Adrenal gland (tissue), 12 donors: ENCODE data around the gene AMPD2. TPM values are rescaled to one million over a fixed set of nuclear protein-coding genes. Genes with fewer than 3 reads are reported as not detected.
A peak's percentile ranks its signal among the peaks of the same experiment; 100 is the strongest.
"Not testable (repeated sequence)": the region's sequence is repeated elsewhere in the genome, so short reads cannot be mapped to it uniquely, and the experiment has no call there.

Experiments
- DNase-seq, 7 donors: peaks; one replicate each; pipeline ENCODE4 v3.0.0-alpha.2; 2019 to 2020
- H3K27ac ChIP-seq, 5 donors: fragments of 200-600 bp; sonication (generic) in 4 of 5; 1 replicate in 3 of 5; 2 replicates in 2 of 5; pipeline versions ENCODE4 v1.5.1 to v1.8.0; 2016 to 2020; ENCODE audit warnings: mild to moderate bottlenecking in 1 of 5
- H3K27me3 ChIP-seq: fragments of 200-600 bp; 2 replicates; pipeline ENCODE4 v1.8.0; 2021
- H3K36me3 ChIP-seq, 2 donors: fragments of 200-600 bp; replicated peaks in 1 of 2; 1 replicate in 1 of 2; 2 replicates in 1 of 2; pipeline versions ENCODE4 v1.5.1 to v1.8.0; 2018 to 2022
- H3K4me1 ChIP-seq, 2 donors: fragments of 200-600 bp; replicated peaks in 1 of 2; 1 replicate in 1 of 2; 2 replicates in 1 of 2; pipeline versions ENCODE4 v1.5.1 to v1.8.0; 2018 to 2021
- H3K4me3 ChIP-seq, 4 donors: fragments of 200-600 bp; sonication (generic) in 3 of 4; one replicate each; pipeline ENCODE4 v1.5.1; 2016 to 2018
- H3K9me3 ChIP-seq, 3 donors: fragments of 200-600 bp; sonication (generic) in 1 of 3; replicated peaks in 1 of 3; 1 replicate in 2 of 3; 2 replicates in 1 of 3; pipeline versions ENCODE4 v1.5.1 to v1.8.0; 2016 to 2021
- POLR2A ChIP-seq, 2 donors: fragments of 450-650 bp; IDR thresholded peaks; one replicate each; pipeline ENCODE4 v1.6.1; 2017; ENCODE audit warnings: antibody characterized with exemption in 2 of 2, mild to moderate bottlenecking in 2 of 2, moderate library complexity in 1 of 2
- WGBS, 4 donors: extraction: QIAGEN DNeasy Blood & Tissue Kit in 2 of 4; methylation state at CpG; one replicate each; pipeline versions ENCODE4 v1.1.5 to v1.1.7; 2013 to 2017; 5-methylcytosine and 5-hydroxymethylcytosine counted together
- intact Hi-C, 2 donors: fragments of 100-400 bp; cut with DNase I; formaldehyde crosslinking; loops; one replicate each; pipeline versions ENCODE4 v1.14.1 to v1.15.0; 2022 to 2023
- polyA plus RNA-seq, 3 donors: library from polyadenylated mRNA; stranded (reverse); fragments of 200-250 nt in 2 of 3; fragments of 350-450 nt in 1 of 3; fragmentation: Illumina TruSeq in 1 of 3; extraction: RNeasy Lipid Tissue Mini Kit (QIAGEN cat#74804) in 1 of 3; gene quantifications; one replicate each; pipeline ENCODE4 v1.2.3, GENCODE V29; 2013 to 2014
- total RNA-seq, 9 donors: library from RNA; depleted of rRNA in 4 of 9; stranded (reverse); fragments of >200 nt in 4 of 9; fragments of 120-200 nt in 1 of 9; fragmentation: NEBNext Ultra II Directional in 1 of 9; extraction: Animal tissue kit (Norgen Biotek cat#: 25700) in 1 of 9; gene quantifications; one replicate each; pipeline versions ENCODE4 v1.1.0 to v1.2.4, GENCODE V29; 2013 to 2023
- TF ChIP-seq, protein P1 (sequence below), 6 experiments: fragments of 450-650 bp in 4 of 6; fragments of 200-600 bp in 2 of 6; sonication (generic) in 1 of 6; IDR thresholded peaks; 1 replicate in 5 of 6; 2 replicates in 1 of 6; pipeline versions ENCODE4 v1.5.1 to v1.8.0; 2016 to 2021; ENCODE audit warnings: antibody characterized with exemption in 6 of 6, mild to moderate bottlenecking in 2 of 6, moderate library complexity in 1 of 6
- donor health status: healthy with polysubstance abuse.
- donor health status: Bipolar disorder and iron deficiency.
- donor health status: DM: yes; HTN: yes; CAD: no.
- donor health status: DM: no; HTN: no; CAD: no.
- donor health status: DM: no; HTN: no; CAD: no.
- donor health status: DM: yes; HTN: yes; CAD: no.

Gene AMPD2
- total and polyA plus RNA-seq, 12 donors = 28.4 to 170 (median 69.2) TPM

DNA sequence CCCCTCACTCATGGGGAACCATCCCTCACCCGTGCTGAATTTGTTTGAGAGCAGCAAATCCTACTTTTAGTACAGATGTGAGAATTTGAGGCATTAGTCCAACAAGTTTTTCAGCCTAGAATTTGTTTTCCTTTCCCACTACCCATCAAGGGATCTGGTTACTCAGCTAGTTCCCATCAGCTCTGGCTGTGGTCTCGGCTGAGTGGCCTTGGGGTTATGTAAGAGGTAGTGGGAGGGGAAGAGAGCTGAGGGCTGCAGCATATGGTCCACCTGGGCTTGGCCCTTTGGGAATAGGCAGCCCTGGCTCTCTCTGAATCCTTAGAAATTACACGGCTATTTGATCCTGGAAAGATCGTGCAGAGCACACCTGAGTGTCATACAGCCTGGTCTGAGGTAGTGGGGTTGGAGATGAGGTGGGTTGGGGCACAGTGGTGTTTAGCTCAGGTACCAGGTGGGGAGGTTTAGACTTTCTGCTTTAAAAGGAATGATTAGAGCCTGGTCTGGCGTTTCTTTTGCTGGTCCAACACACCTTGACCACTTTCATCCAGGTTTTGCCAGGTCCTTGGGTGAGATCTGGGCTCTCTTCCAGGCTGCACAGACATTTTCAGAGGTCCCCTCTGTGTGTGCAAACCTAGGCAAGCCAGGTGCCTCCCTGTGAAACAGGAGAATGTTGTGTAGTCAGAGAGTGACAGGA is 40.5 kb downstream of the AMPD2 start:
- Histone ChIP-seq H3K9me3 (no peaks in the 10 kb centered on the region), H3K4me1 (peaks cover 5 to 8% of the 10 kb centered on the region in 2 donors), H3K4me3 (no peak overlapping the region), H3K27ac (peak overlapping the region in 2 of 5 donors; percentile 13 to 32), H3K36me3 (peaks cover 0 to 23% of the 10 kb centered on the region in 2 donors), H3K27me3 (no peaks in the 10 kb centered on the region)
- 62 to 70% (median 66%) methylated on average over 5 of the region's 5 CpGs for WGBS, 4 donors
- intact Hi-C loops = loop anchor here in 1 of 2 donors (10.0 kb wide), 1 partner anchor 325 kb away; the partner anchor contains the start of gene AHCYL1
- no peak for TF ChIP-seq POLR2A (IDR thresholded peaks at IDR 0.05)
- DNase-seq = peak in 6 of 7 donors; percentile 40 to 68 (median 56)

DNA sequence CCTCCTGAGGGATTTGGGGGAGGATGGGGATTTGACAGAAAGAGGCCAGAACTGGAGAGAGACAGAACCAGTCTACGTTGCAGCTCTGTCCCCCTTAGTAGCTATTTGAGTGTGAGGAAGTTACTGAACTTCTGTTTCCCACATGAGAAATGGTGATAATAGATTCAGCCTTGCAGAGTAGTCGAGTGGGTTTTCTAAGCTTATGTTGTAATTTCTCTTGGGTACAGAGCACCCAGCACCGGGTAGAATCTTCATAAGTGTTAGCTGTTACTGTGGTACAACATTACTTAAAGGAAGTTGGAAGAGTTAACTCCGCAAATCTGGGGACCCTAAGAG is 41.0 kb downstream of the AMPD2 start:
- DNase-seq, H3K4me1 ChIP-seq, H3K9me3 ChIP-seq, intact Hi-C loops, H3K4me3 ChIP-seq, H3K27me3 ChIP-seq: not testable (repeated sequence)
- WGBS, 4 donors = 67 to 88% (median 74%) methylated on average over 3 to 4 of the region's 4 CpGs
- H3K36me3 ChIP-seq = peaks cover 0 to 23% of the 10 kb centered on the region in 2 donors
- H3K27ac ChIP-seq = peak overlapping the region in 2 of 5 donors; percentile 13 to 32

DNA sequence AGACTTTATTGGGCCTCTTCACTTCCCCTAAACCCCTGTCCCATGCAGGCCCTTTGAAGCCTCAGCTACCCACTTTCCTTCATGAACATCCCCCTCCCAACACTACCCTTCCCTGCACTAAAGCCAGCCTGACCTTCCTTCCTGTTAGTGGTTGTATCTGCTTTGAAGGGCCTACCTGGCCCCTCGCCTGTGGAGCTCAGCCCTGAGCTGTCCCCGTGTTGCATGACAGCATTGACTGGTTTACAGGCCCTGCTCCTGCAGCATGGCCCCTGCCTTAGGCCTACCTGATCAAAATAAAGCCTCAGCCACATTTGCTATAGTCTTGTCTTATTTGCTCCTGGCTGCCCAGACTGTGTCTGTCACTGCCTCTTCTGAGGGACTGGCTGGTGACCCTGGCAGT is 41.8 kb downstream of the AMPD2 start:
- H3K27me3 ChIP-seq = no peaks in the 10 kb centered on the region
- DNase-seq = no peak
- no peak overlapping the region for H3K27ac ChIP-seq
- H3K4me1 ChIP-seq = peaks cover 0 to 3% of the 10 kb centered on the region in 2 donors
- WGBS, 4 donors = 83 to 96% (median 91%) methylated on average over 2 of the region's 2 CpGs
- TF ChIP-seq POLR2A (IDR thresholded peaks at IDR 0.05) = no peak
- TF ChIP-seq, protein P1, sequence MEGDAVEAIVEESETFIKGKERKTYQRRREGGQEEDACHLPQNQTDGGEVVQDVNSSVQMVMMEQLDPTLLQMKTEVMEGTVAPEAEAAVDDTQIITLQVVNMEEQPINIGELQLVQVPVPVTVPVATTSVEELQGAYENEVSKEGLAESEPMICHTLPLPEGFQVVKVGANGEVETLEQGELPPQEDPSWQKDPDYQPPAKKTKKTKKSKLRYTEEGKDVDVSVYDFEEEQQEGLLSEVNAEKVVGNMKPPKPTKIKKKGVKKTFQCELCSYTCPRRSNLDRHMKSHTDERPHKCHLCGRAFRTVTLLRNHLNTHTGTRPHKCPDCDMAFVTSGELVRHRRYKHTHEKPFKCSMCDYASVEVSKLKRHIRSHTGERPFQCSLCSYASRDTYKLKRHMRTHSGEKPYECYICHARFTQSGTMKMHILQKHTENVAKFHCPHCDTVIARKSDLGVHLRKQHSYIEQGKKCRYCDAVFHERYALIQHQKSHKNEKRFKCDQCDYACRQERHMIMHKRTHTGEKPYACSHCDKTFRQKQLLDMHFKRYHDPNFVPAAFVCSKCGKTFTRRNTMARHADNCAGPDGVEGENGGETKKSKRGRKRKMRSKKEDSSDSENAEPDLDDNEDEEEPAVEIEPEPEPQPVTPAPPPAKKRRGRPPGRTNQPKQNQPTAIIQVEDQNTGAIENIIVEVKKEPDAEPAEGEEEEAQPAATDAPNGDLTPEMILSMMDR (IDR thresholded peaks at IDR 0.05) = no peak
- no peaks in the 10 kb centered on the region for H3K9me3 ChIP-seq
- no peak overlapping the region for H3K4me3 ChIP-seq
- intact Hi-C loops = no loop called here
- peaks cover 0 to 23% of the 10 kb centered on the region in 2 donors for H3K36me3 ChIP-seq

DNA sequence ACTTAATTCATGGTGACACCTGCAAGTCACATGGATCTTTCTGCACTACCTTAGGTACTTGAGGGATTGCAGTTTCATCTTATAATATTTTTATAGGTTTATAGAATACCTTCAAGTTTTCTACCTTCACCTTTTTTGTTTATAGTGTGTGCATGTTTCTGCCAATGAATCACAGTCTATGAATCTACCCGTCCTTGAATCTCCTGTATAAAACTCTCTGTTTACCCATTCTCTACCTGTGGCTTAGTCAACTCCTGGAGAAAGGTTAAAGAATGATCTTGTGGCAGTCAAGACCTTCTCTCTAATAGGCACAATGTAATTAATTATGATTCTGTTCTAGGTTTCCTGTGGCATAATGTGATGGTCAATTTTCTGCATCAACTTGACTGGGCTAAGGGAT is 45.0 kb downstream of the AMPD2 start:
- Histone ChIP-seq H3K27me3 (no peaks in the 10 kb centered on the region), H3K9me3 (no peaks in the 10 kb centered on the region), H3K4me3 (no peak overlapping the region), H3K4me1 (peaks cover 0 to 8% of the 10 kb centered on the region in 2 donors), H3K36me3 (peaks cover 0 to 8% of the 10 kb centered on the region in 2 donors), H3K27ac (no peak overlapping the region)
- intact Hi-C loops = no loop called here
- no peak for DNase-seq
- WGBS, 4 donors = 64 to 86% (median 77%) methylated on average over 1 of the region's 1 CpG
- TF ChIP-seq, protein P1 (IDR thresholded peaks at IDR 0.05) = no peak
- no peak for TF ChIP-seq POLR2A (IDR thresholded peaks at IDR 0.05)

DNA sequence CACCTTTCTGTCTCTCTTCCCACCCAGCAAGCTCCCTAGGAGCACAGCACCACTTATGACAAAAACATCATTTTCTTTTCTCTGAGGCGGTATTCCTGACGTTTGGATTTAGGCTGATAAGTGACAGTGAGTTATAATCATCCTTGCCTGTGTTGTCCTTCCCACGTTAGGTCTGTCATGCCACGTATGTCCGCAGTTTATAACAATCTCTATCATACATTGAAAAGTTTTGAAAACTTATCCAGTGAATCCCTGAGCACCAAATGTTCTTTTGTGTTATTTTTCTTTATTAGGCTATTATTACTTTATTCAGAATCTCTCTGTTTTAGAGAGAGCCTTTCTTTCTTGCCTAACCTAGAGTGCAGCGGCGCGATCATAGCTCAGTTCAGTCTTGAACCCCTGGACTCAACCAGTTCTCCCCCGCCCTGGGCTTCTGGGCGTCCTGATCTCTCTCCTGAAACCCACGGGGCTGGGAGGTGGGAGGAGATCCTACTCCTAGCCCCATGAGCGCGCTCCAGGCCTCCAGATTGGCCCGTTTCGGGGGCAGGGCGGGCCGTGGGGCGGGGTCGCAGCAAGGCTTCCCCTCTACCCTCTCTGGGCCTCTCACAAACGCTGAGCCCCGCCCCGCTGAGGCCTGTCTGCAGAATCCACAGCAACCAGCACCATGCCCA is 48.0 kb downstream of the AMPD2 start, which contains the start of gene GSTM2:
TSS of gene GSTM2 (plus strand) at position 606 of the 671 bp plus-strand sequence. CDS start at position 665, 59 bp downstream.
- peak in 1 of 2 donors; percentile 46 for TF ChIP-seq POLR2A (IDR thresholded peaks at IDR 0.05)
- TF ChIP-seq, protein P1 (IDR thresholded peaks at IDR 0.05) = no peak
- DNase-seq = peak; percentile 91 to 97 (median 93)
- Histone ChIP-seq H3K9me3 (no peaks in the 10 kb centered on the region), H3K4me3 (peak within 1 kb of the TSS in 2 of 4 donors; percentile 45 to 58), H3K4me1 (peaks cover 0 to 8% of the 10 kb centered on the region in 2 donors), H3K27ac (peak within 1 kb of the TSS in 1 of 5 donors; percentile 51), H3K27me3 (no peaks in the 10 kb centered on the region), H3K36me3 (no peaks in the 10 kb centered on the region)
- intact Hi-C loops = no loop called here
- 7 to 12% (median 8%) methylated on average over 12 to 22 of the region's 22 CpGs for WGBS, 4 donors
